Breast epithelium (tissue), 4 donors: Measurements from ENCODE around the gene LNX1. TPM values are rescaled to one million over a fixed set of nuclear protein-coding genes. Genes with fewer than 3 reads are reported as not detected.

Source experiments
- DNase-seq, 2 donors: peaks; one replicate each; pipeline ENCODE4 v3.0.0-alpha.2; 2019; ENCODE audit warnings: low spot score in 2 of 2
- H3K27ac ChIP-seq, 2 donors: fragments of 200-600 bp; sonication (generic) in 1 of 2; one replicate each; pipeline ENCODE4 v1.5.1; 2016 to 2019; ENCODE audit warnings: mild to moderate bottlenecking in 1 of 2
- H3K27me3 ChIP-seq, 2 donors: fragments of 200-600 bp; sonication (generic) in 1 of 2; one replicate each; pipeline versions ENCODE4 v1.5.1 to v1.6.0; 2017 to 2019; ENCODE audit warnings: control low read depth in 1 of 2, mild to moderate bottlenecking in 1 of 2
- H3K36me3 ChIP-seq: fragments of 200-600 bp; one replicate; pipeline ENCODE4 v1.5.1; 2019
- H3K4me1 ChIP-seq, 2 donors: fragments of 200-600 bp; sonication (generic); one replicate each; pipeline ENCODE4 v1.5.1; 2016 to 2019; ENCODE audit warnings: control low read depth in 1 of 2
- H3K4me3 ChIP-seq, 3 donors: fragments of 200-600 bp; sonication (generic); 1 replicate in 2 of 3; 2 replicates in 1 of 3; pipeline ENCODE4 v1.5.1; 2016 to 2019; ENCODE audit warnings: mild to moderate bottlenecking in 3 of 3, moderate library complexity in 2 of 3
- H3K9me3 ChIP-seq, 2 donors: fragments of 200-600 bp; sonication (generic) in 1 of 2; one replicate each; pipeline ENCODE4 v1.5.1; 2016 to 2019; ENCODE audit warnings: control low read depth in 1 of 2
- CTCF ChIP-seq, 3 donors: fragments of 450-650 bp; IDR thresholded peaks; one replicate each; pipeline ENCODE4 v1.5.1; 2016 to 2017; ENCODE audit warnings: antibody characterized with exemption in 3 of 3, mild to moderate bottlenecking in 3 of 3, moderate library complexity in 3 of 3
- POLR2A ChIP-seq: fragments of 450-650 bp; IDR thresholded peaks from one replicate; pipeline ENCODE4 v1.6.1; 2016; ENCODE audit warnings: antibody characterized with exemption, mild to moderate bottlenecking, moderate library complexity
- POLR2AphosphoS5 ChIP-seq, 3 donors: sonication (generic); formaldehyde crosslinking; IDR thresholded peaks; one replicate each; pipeline ENCODE4 v1.6.1; 2017; ENCODE audit warnings: antibody characterized with exemption in 3 of 3
- intact Hi-C: fragments of 100-400 bp; cut with DNase I; formaldehyde crosslinking; loops from one replicate; pipeline ENCODE4 v1.15.1; 2023; ENCODE audit warnings: low total_unique reads
- total RNA-seq, 3 donors: library from RNA; depleted of rRNA; stranded (reverse); fragments of >200 nt; gene quantifications; one replicate each; pipeline ENCODE4 v1.1.0, GENCODE V29; 2016

The LNX1 gene
- total RNA-seq, 3 donors from 2014 or later, result 19.7 to 22.6 (median 22.5) TPM

- no peaks in the 10 kb centered on the region for H3K36me3 ChIP-seq
- TF ChIP-seq CTCF (IDR thresholded peaks at IDR 0.05) (no peak), POLR2A (no peak), POLR2AphosphoS5 (IDR thresholded peaks at IDR 0.05) (no peak)
- no peaks in the 10 kb centered on the region for H3K9me3 ChIP-seq
- no peaks in the 10 kb centered on the region for H3K27me3 ChIP-seq
- no peak for DNase-seq
- no peak overlapping the region for H3K27ac ChIP-seq
- intact Hi-C loops, result no loop called here
- peaks cover 0 to 5% of the 10 kb centered on the region in 2 donors for H3K4me1 ChIP-seq
- no peak overlapping the region for H3K4me3 ChIP-seq
Observed at GRCh38 chr4:53586121-53586816, 5.0 kb downstream of the LNX1 start.

- no peaks in the 10 kb centered on the region for H3K9me3 ChIP-seq
- no peak for DNase-seq
- no peaks in the 10 kb centered on the region for H3K36me3 ChIP-seq
- no peak overlapping the region for H3K27ac ChIP-seq
- no peaks in the 10 kb centered on the region for H3K4me1 ChIP-seq
- TF ChIP-seq CTCF (IDR thresholded peaks at IDR 0.05) (no peak), POLR2AphosphoS5 (IDR thresholded peaks at IDR 0.05) (no peak), POLR2A (no peak)
- H3K4me3 ChIP-seq, result no peak overlapping the region
- no peaks in the 10 kb centered on the region for H3K27me3 ChIP-seq
- intact Hi-C loops, result no loop called here
Observed at GRCh38 chr4:53584658-53585057, 6.6 kb downstream of the LNX1 start.

- H3K27me3 ChIP-seq, result no peaks in the 10 kb centered on the region
- intact Hi-C loops, result no loop called here
- H3K36me3 ChIP-seq, result no peaks in the 10 kb centered on the region
- H3K9me3 ChIP-seq, result no peaks in the 10 kb centered on the region
- no peak overlapping the region for H3K4me3 ChIP-seq
- no peak overlapping the region for H3K27ac ChIP-seq
- TF ChIP-seq CTCF (IDR thresholded peaks at IDR 0.05), result no peak
- TF ChIP-seq POLR2A, result no peak
- TF ChIP-seq POLR2AphosphoS5 (IDR thresholded peaks at IDR 0.05), result no peak
- H3K4me1 ChIP-seq, result no peaks in the 10 kb centered on the region
- DNase-seq, result no peak
Observed at GRCh38 chr4:53583513-53583912, 7.8 kb downstream of the LNX1 start.

- TF ChIP-seq CTCF (IDR thresholded peaks at IDR 0.05) (no peak), POLR2AphosphoS5 (IDR thresholded peaks at IDR 0.05) (no peak), POLR2A (no peak)
- Histone ChIP-seq H3K27ac (no peak overlapping the region), H3K9me3 (no peaks in the 10 kb centered on the region), H3K27me3 (no peaks in the 10 kb centered on the region), H3K4me3 (no peak overlapping the region), H3K36me3 (no peaks in the 10 kb centered on the region), H3K4me1 (no peaks in the 10 kb centered on the region)
- DNase-seq, result no peak
- intact Hi-C loops, result no loop called here
Observed at GRCh38 chr4:53582194-53582593, 9.1 kb downstream of the LNX1 start.

- no peak for DNase-seq
- no peaks in the 10 kb centered on the region for H3K4me1 ChIP-seq
- no peaks in the 10 kb centered on the region for H3K36me3 ChIP-seq
- TF ChIP-seq CTCF (IDR thresholded peaks at IDR 0.05), result no peak
- no peak for TF ChIP-seq POLR2AphosphoS5 (IDR thresholded peaks at IDR 0.05)
- no peak for TF ChIP-seq POLR2A
- no peak overlapping the region for H3K27ac ChIP-seq
- H3K9me3 ChIP-seq, result no peaks in the 10 kb centered on the region
- no peaks in the 10 kb centered on the region for H3K27me3 ChIP-seq
- no peak overlapping the region for H3K4me3 ChIP-seq
- intact Hi-C loops, result no loop called here
Observed at GRCh38 chr4:53580274-53580673, 11.0 kb downstream of the LNX1 start.
